HEK293 (cell line): ENCODE data around the gene DDX51.

ENCODE experiments used
- ZNF10 ChIP-seq: fragments of 450-650 bp; formaldehyde crosslinking; IDR thresholded peaks from 2 replicates; pipeline ENCODE4 v1.5.1; 2017; ENCODE audit warnings: missing biosample characterization, missing genetic modification characterization
- ZNF175 ChIP-seq: fragments of 450-650 bp; formaldehyde crosslinking; IDR thresholded peaks from 2 replicates; pipeline ENCODE4 v1.5.1; 2016; ENCODE audit warnings: missing biosample characterization, missing genetic modification characterization

GRCh38 chr12:132170637-132171292 is 26.6 kb upstream of the DDX51 start:
- TF ChIP-seq ZNF10 (tag by site-specific recombination) (no peak), ZNF175 (tag by site-specific recombination) (no peak)
